Sigmoid colon (tissue), 7 donors: ENCODE results near the gene BIN1. TPM values are rescaled to one million over a fixed set of nuclear protein-coding genes. Genes with fewer than 3 reads are reported as not detected.

ENCODE experiments used
- DNase-seq: peaks from one replicate; pipeline ENCODE4 v3.0.0-alpha.2; 2019
- H3K27ac ChIP-seq, 4 donors: fragments of 200-600 bp; sonication (generic); one replicate each; pipeline ENCODE4 v1.5.1; 2016 to 2019; ENCODE audit warnings: mild to moderate bottlenecking in 1 of 4
- H3K27me3 ChIP-seq, 3 donors: fragments of 200-600 bp; sonication (generic); one replicate each; pipeline ENCODE4 v1.5.1; 2019; ENCODE audit warnings: mild to moderate bottlenecking in 1 of 3
- H3K36me3 ChIP-seq, 4 donors: fragments of 200-600 bp; sonication (generic); one replicate each; pipeline ENCODE4 v1.5.1; 2016 to 2019
- H3K4me1 ChIP-seq, 4 donors: fragments of 200-600 bp; sonication (generic); one replicate each; pipeline ENCODE4 v1.5.1; 2017 to 2019
- H3K4me3 ChIP-seq, 4 donors: fragments of 200-600 bp; sonication (generic); one replicate each; pipeline ENCODE4 v1.5.1; 2017 to 2019; ENCODE audit warnings: mild to moderate bottlenecking in 2 of 4, moderate library complexity in 1 of 4
- H3K9me3 ChIP-seq, 4 donors: fragments of 200-600 bp in 3 of 4; sonication (generic) in 3 of 4; one replicate each; pipeline versions ENCODE4 v1.5.1 to v1.6.1; 2013 to 2019
- EP300 ChIP-seq, 4 donors: sonication (generic); formaldehyde crosslinking; IDR thresholded peaks; one replicate each; pipeline ENCODE4 v1.6.1; 2017; ENCODE audit warnings: antibody characterized with exemption in 4 of 4
- POLR2A ChIP-seq, 2 donors: fragments of 450-650 bp; IDR thresholded peaks; one replicate each; pipeline ENCODE4 v1.6.1; 2016; ENCODE audit warnings: antibody characterized with exemption in 2 of 2, mild to moderate bottlenecking in 2 of 2, moderate library complexity in 2 of 2
- POLR2AphosphoS5 ChIP-seq, 4 donors: sonication (generic); formaldehyde crosslinking; IDR thresholded peaks; one replicate each; pipeline ENCODE4 v1.6.1; 2017; ENCODE audit warnings: antibody characterized with exemption in 4 of 4
- WGBS, 2 donors: extraction: QIAGEN DNeasy Blood & Tissue Kit; methylation state at CpG; one replicate each; pipeline ENCODE4 v1.1.7; 2013; 5-methylcytosine and 5-hydroxymethylcytosine counted together
- intact Hi-C: fragments of 100-400 bp; cut with DNase I; formaldehyde crosslinking; loops from one replicate; pipeline ENCODE4 v1.15.1; 2023
- polyA plus RNA-seq, 3 donors: library from polyadenylated mRNA; stranded (reverse); fragments of 200-250 nt; gene quantifications; one replicate each; pipeline ENCODE4 v1.2.3, GENCODE V29; 2013
- total RNA-seq, 4 donors: library from RNA; depleted of rRNA; stranded (reverse); fragments of >200 nt; gene quantifications; one replicate each; pipeline ENCODE4 v1.1.0, GENCODE V29; 2016
- TF ChIP-seq, protein P1 (sequence below), 4 experiments: fragments of 450-650 bp in 3 of 4; fragments of 200-600 bp in 1 of 4; IDR thresholded peaks; one replicate each; pipeline ENCODE4 v1.5.1; 2016 to 2019; ENCODE audit warnings: antibody characterized with exemption in 4 of 4, mild to moderate bottlenecking in 3 of 4, moderate library complexity in 2 of 4
- donor health status: healthy with polysubstance abuse.
- donor health status: Bipolar disorder and iron deficiency.
- donor health status: healthy.

BIN1 gene
- total and polyA plus RNA-seq, 7 donors, result 20.3 to 57.9 (median 38.2) TPM

GRCh38 chr2:127092306-127092705, 14.6 kb downstream of the BIN1 start:
- Histone ChIP-seq H3K36me3 (no peaks in the 10 kb centered on the region), H3K27ac (no peak overlapping the region), H3K4me1 (peaks cover 0 to 42% (median 35%) of the 10 kb centered on the region in 4 donors), H3K9me3 (no peaks in the 10 kb centered on the region), H3K27me3 (no peaks in the 10 kb centered on the region), H3K4me3 (no peak overlapping the region)
- intact Hi-C loops, result no loop called here
- WGBS, 2 donors, result 90 to 91% methylated on average over 6 of the region's 6 CpGs
- TF ChIP-seq POLR2A (IDR thresholded peaks at IDR 0.05), result no peak
- TF ChIP-seq EP300 (IDR thresholded peaks at IDR 0.05), result no peak
- TF ChIP-seq POLR2AphosphoS5 (IDR thresholded peaks at IDR 0.05), result no peak
- TF ChIP-seq, protein P1, sequence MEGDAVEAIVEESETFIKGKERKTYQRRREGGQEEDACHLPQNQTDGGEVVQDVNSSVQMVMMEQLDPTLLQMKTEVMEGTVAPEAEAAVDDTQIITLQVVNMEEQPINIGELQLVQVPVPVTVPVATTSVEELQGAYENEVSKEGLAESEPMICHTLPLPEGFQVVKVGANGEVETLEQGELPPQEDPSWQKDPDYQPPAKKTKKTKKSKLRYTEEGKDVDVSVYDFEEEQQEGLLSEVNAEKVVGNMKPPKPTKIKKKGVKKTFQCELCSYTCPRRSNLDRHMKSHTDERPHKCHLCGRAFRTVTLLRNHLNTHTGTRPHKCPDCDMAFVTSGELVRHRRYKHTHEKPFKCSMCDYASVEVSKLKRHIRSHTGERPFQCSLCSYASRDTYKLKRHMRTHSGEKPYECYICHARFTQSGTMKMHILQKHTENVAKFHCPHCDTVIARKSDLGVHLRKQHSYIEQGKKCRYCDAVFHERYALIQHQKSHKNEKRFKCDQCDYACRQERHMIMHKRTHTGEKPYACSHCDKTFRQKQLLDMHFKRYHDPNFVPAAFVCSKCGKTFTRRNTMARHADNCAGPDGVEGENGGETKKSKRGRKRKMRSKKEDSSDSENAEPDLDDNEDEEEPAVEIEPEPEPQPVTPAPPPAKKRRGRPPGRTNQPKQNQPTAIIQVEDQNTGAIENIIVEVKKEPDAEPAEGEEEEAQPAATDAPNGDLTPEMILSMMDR (IDR thresholded peaks at IDR 0.05), result no peak
- DNase-seq, result no peak

DNA sequence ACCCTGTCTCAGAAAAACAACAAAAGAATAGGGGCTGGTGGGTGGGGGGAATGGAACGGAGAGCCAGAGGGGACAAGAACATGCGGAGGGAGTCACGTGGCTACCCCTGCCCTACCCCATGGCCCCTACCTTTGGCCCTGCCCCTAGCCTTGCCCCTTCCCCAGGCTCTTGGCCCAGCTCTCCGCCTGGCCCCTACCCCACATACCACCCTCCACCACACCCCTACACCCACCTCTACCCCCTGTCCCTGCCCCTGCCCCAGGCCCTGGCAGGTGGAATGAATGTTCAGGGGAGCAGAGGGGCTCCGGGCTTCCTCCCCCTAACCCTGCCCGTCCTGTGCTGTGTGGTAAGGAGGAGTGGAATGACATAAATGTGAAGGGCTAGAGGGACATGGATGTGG, 15.1 kb downstream of the BIN1 start:
- Histone ChIP-seq H3K36me3 (no peaks in the 10 kb centered on the region), H3K4me3 (no peak overlapping the region), H3K27me3 (no peaks in the 10 kb centered on the region), H3K27ac (no peak overlapping the region), H3K4me1 (peaks cover 0 to 42% (median 35%) of the 10 kb centered on the region in 4 donors), H3K9me3 (no peaks in the 10 kb centered on the region)
- intact Hi-C loops, result no loop called here
- DNase-seq, result no peak
- no peak for TF ChIP-seq POLR2AphosphoS5 (IDR thresholded peaks at IDR 0.05)
- no peak for TF ChIP-seq EP300 (IDR thresholded peaks at IDR 0.05)
- no peak for TF ChIP-seq POLR2A (IDR thresholded peaks at IDR 0.05)
- TF ChIP-seq, protein P1 (IDR thresholded peaks at IDR 0.05), result no peak
- 93 to 94% methylated on average over 6 of the region's 6 CpGs for WGBS, 2 donors

- TF ChIP-seq, protein P1 (IDR thresholded peaks at IDR 0.05), result no peak
- no peak for TF ChIP-seq POLR2AphosphoS5 (IDR thresholded peaks at IDR 0.05)
- no peak for TF ChIP-seq EP300 (IDR thresholded peaks at IDR 0.05)
- TF ChIP-seq POLR2A (IDR thresholded peaks at IDR 0.05), result no peak
- H3K27ac ChIP-seq, result no peak overlapping the region
Observed at GRCh38 chr2:127091148-127091547, 15.8 kb downstream of the BIN1 start.

GRCh38 chr2:127090281-127091120, 16.5 kb downstream of the BIN1 start:
- no peak overlapping the region for H3K27ac ChIP-seq
- DNase-seq, result no peak
- no peak overlapping the region for H3K4me3 ChIP-seq
- H3K36me3 ChIP-seq, result no peaks in the 10 kb centered on the region
- no peaks in the 10 kb centered on the region for H3K9me3 ChIP-seq
- TF ChIP-seq POLR2AphosphoS5 (IDR thresholded peaks at IDR 0.05) (no peak), POLR2A (IDR thresholded peaks at IDR 0.05) (no peak), EP300 (IDR thresholded peaks at IDR 0.05) (no peak)
- TF ChIP-seq, protein P1 (IDR thresholded peaks at IDR 0.05), result no peak
- H3K4me1 ChIP-seq, result peaks cover 0 to 43% (median 34%) of the 10 kb centered on the region in 4 donors
- 55 to 65% methylated on average over 18 of the region's 18 CpGs for WGBS, 2 donors
- H3K27me3 ChIP-seq, result no peaks in the 10 kb centered on the region
- intact Hi-C loops, result no loop called here

More at GRCh38 chr2:127091148-127091547, 15.8 kb downstream of the BIN1 start:
- Histone ChIP-seq H3K4me1 (peaks cover 0 to 42% (median 31%) of the 10 kb centered on the region in 4 donors), H3K36me3 (no peaks in the 10 kb centered on the region), H3K4me3 (no peak overlapping the region), H3K27me3 (no peaks in the 10 kb centered on the region), H3K9me3 (no peaks in the 10 kb centered on the region)
- no peak for DNase-seq
- 91 to 93% methylated on average over 5 of the region's 5 CpGs for WGBS, 2 donors
- intact Hi-C loops, result no loop called here
